Measurements from ENCODE around the gene PLOD2. TPM values are rescaled to one million over a fixed set of nuclear protein-coding genes. Genes with fewer than 3 reads are reported as not detected.
"Not testable (repeated sequence)": the region's sequence is repeated elsewhere in the genome, so short reads cannot be mapped to it uniquely, and the experiment has no call there.

Gene PLOD2
- total RNA-seq, 2 experiments from 2014 or later: 1.1 to 1.3 TPM

DNA sequence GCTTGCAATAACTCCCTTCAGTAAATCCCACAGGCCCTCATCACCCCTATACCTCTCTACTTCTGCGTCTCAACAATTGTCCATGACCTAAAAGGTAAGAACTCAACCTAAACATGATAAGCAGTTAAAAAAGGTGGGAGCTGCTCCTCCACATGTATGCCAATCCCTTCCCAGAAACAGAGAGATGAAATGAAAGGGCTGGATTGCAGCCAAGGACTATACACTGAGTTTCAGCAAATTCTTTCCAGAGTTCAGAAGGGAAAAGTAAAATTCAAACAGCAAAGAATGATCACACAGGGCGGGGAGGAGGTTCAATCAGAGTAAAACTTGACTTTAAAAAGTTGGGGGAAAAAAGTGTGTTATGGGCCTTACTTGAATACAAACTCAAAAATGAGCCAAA, 27.5 kb downstream of the PLOD2 start:
- Mint-ChIP-seq H3K27me3 (no peaks in the 10 kb centered on the region), H3K4me3 (no peak overlapping the region), H3K36me3 (ENCODE audit: low read depth) (no peaks in the 10 kb centered on the region), H3K4me1 (no peaks in the 10 kb centered on the region), H3K9me3 (ENCODE audit: low read depth) (no peaks in the 10 kb centered on the region), H3K27ac (no peak overlapping the region)
- POLR2A ChIA-PET: no interaction called here
- CTCF ChIA-PET: interaction anchor here (0.6 to 1.0 kb wide), 2 partner anchors 28 to 68 kb away, joined by 3 to 4 read pairs; no protein-coding TSS in a partner anchor
- DNase-seq (no peak), ATAC-seq (no peak)
- intact Hi-C loops (cut with DNase I, micrococcal nuclease): no loop called here

DNA sequence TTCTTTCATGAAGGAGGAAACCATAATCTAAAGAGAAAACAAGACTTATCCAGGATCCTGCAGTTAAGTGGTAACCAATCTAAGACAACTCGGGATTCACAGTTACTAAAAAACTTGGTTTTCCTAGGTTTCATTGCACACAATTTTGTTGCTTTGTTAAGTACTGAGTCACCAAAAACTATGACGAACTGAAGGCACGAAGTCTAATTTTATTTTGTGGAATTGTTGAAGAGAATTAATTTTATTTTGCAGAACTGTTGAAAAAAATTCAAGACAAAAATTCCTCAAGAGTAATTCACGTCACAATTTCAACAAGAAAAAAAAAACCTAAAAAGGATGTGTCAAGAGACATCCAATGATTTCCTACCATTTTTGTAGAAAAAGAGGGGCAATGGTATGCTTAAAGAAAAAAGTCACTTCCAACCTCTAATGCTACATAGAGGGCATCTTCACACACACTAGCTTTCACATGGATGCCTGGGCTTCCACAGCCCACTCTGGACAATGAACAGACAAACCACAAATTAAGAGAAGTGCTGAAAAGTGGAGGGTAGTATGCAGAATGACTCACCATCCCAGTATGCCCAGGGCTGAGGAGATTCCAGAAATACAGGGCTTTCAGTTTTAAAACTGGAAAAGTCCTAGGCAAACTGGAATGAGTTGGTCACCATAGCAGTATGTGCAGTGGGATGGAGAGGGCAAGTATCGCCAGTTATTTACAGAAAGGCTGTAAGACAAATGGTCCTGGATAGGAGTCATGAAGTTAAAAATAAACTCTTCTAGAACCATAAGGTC, 29.2 kb downstream of the PLOD2 start:
- CTCF ChIA-PET: no interaction called here
- no peak for DNase-seq
- POLR2A ChIA-PET: no interaction called here
- no peak overlapping the region for H3K27ac Mint-ChIP-seq
- no peak overlapping the region for H3K4me3 Mint-ChIP-seq
- no peaks in the 10 kb centered on the region for H3K27me3 Mint-ChIP-seq
- H3K4me1 Mint-ChIP-seq: no peaks in the 10 kb centered on the region
- ATAC-seq: no peak
- intact Hi-C loops (cut with DNase I, micrococcal nuclease): no loop called here
- H3K9me3 Mint-ChIP-seq (ENCODE audit: low read depth): no peaks in the 10 kb centered on the region
- no peaks in the 10 kb centered on the region for H3K36me3 Mint-ChIP-seq (ENCODE audit: low read depth)

DNA sequence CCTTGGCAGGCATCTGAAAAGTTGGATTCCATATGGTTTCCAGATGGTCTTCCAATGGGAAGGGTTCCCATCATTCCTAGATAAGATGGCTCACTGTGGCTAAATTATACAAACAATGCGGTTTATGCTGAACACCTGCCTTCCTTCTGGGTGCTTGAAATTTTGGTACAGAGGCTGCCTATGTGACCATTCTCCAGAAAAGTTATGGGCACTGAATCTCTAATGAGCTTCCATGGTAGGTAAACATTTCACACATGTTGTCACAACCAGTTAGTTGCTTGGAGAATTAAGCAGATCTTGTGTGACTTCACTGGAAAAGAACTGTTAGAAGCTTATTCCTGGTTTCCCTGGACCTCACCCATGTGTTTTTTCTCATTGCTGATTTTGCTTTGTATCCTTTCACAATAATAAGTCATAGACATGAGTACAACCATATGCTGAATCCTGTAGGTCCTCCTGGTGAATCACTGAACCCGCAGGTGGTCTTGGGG, 30.1 kb downstream of the PLOD2 start:
- intact Hi-C loops (cut with DNase I, micrococcal nuclease): no loop called here
- no peaks in the 10 kb centered on the region for H3K36me3 Mint-ChIP-seq (ENCODE audit: low read depth)
- no peak overlapping the region for H3K27ac Mint-ChIP-seq
- H3K4me1 Mint-ChIP-seq: no peaks in the 10 kb centered on the region
- no peak for DNase-seq
- ChIA-PET POLR2A (no interaction called here), CTCF (no interaction called here)
- no peak overlapping the region for H3K4me3 Mint-ChIP-seq
- ATAC-seq: no peak
- H3K27me3 Mint-ChIP-seq: no peaks in the 10 kb centered on the region
- H3K9me3 Mint-ChIP-seq (ENCODE audit: low read depth): no peaks in the 10 kb centered on the region

DNA sequence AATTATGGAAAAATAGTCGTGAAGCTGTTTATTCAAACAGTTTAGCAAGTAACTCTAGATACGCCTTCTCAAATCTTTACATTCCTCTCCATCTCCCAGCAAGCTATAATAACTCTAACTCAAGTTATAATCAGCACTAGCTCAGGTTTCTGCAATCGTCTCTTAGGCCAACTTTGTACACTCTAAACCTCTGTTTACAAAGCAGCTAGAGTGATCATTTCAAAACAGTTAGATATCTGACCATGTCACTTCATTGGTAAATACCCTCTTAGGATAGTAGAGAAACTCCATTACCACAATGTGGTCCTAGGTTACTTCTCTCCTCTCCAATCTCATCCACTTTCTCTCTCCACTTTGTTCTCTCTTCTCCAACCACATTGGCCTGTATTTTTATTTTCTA, 31.2 kb downstream of the PLOD2 start:
- ChIA-PET CTCF (no interaction called here), POLR2A (interaction anchor here (0.6 kb wide), 1 partner anchor 111 kb away, joined by 3 read pairs; no protein-coding TSS in a partner anchor)
- Mint-ChIP-seq H3K4me1 (no peaks in the 10 kb centered on the region), H3K4me3 (no peak overlapping the region), H3K36me3 (ENCODE audit: low read depth) (no peaks in the 10 kb centered on the region), H3K27me3 (no peaks in the 10 kb centered on the region), H3K27ac (no peak overlapping the region), H3K9me3 (ENCODE audit: low read depth) (no peaks in the 10 kb centered on the region)
- DNase-seq (no peak), ATAC-seq (no peak)
- intact Hi-C loops (cut with DNase I, micrococcal nuclease): no loop called here

DNA sequence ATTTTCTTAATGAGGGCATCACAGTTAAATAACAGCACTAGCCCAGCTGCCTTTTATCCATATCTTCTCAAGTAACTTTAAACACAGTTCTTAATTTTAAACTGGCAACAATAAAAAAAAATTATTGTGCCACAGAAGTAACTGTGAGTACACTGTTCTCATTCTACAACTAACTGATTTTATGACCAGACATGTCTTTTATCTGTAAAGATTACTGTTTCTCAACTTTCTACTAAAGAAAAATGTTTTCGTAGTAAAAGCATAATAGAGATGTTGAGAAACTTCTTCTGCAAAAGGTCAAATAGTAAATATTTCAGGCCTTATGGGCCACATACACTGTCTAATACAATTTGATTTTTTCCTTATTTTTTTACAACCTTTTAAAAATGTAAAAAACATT, 32.0 kb downstream of the PLOD2 start:
- ATAC-seq (no peak), DNase-seq (no peak)
- Mint-ChIP-seq H3K4me3 (no peak overlapping the region), H3K27ac (no peak overlapping the region), H3K4me1 (no peaks in the 10 kb centered on the region), H3K27me3 (no peaks in the 10 kb centered on the region), H3K36me3 (ENCODE audit: low read depth) (no peaks in the 10 kb centered on the region), H3K9me3 (ENCODE audit: low read depth) (no peaks in the 10 kb centered on the region)
- ChIA-PET CTCF (interaction anchor here (0.7 kb wide), 1 partner anchor 26 kb away, joined by 3 read pairs; no protein-coding TSS in a partner anchor), POLR2A (interaction anchor here (0.7 kb wide), 1 partner anchor 137 kb away, joined by 3 read pairs; no protein-coding TSS in a partner anchor)
- intact Hi-C loops (cut with DNase I, micrococcal nuclease): no loop called here

DNA sequence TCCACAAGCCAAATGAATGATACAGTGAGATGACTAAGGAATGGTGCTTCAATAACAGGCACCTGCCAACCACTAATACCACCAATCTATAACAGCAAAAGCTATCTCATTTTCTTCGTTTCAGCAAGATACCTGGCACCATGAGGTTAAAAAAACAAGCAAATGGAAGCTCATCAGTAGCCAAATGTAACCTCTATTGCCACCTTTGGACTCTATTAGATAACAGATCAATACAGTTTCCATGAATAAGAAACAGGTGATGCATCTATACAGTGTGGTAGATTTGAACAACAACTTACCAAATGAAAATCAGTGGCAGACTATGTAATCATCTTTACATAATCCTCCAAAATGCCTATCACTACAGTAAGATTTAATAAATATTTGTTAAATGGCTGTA, 32.8 kb downstream of the PLOD2 start:
- DNase-seq (no peak), ATAC-seq (no peak)
- no peaks in the 10 kb centered on the region for H3K4me1 Mint-ChIP-seq
- ChIA-PET CTCF (interaction anchor here (0.7 kb wide), 1 partner anchor 25 kb away, joined by 3 read pairs; no protein-coding TSS in a partner anchor), POLR2A (interaction anchor here (0.7 kb wide), 1 partner anchor 136 kb away, joined by 3 read pairs; no protein-coding TSS in a partner anchor)
- no peak overlapping the region for H3K27ac Mint-ChIP-seq
- H3K27me3 Mint-ChIP-seq: no peaks in the 10 kb centered on the region
- intact Hi-C loops (cut with DNase I, micrococcal nuclease): no loop called here
- H3K9me3 Mint-ChIP-seq (ENCODE audit: low read depth): no peaks in the 10 kb centered on the region
- no peak overlapping the region for H3K4me3 Mint-ChIP-seq
- H3K36me3 Mint-ChIP-seq (ENCODE audit: low read depth): no peaks in the 10 kb centered on the region

DNA sequence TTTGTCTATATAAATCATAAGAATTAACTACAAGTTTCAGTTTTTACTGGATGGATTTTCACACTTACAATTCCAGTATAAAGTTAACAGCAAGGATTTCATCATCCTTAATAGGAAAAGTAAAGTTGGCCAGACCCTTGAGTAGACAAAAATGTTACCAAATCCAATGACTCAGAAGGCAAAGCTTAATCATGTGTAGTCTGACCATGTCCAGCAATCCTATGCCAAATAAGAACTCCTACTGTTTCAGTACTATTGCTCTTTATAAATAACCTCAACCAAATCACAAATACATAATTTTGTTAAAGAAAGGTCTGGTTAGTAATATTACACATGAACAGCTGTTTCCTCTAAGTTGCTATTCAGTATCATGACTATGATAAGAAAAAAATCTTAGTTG, 35.0 kb downstream of the PLOD2 start:
- POLR2A ChIA-PET: no interaction called here
- CTCF ChIA-PET: interaction anchor here (0.8 kb wide), 1 partner anchor 62 kb away, joined by 3 read pairs; no protein-coding TSS in a partner anchor
- H3K9me3 Mint-ChIP-seq (ENCODE audit: low read depth): peaks cover 4% of the 10 kb centered on the region
- no peak overlapping the region for H3K27ac Mint-ChIP-seq
- DNase-seq: no peak
- intact Hi-C loops (cut with DNase I, micrococcal nuclease): no loop called here
- no peaks in the 10 kb centered on the region for H3K36me3 Mint-ChIP-seq (ENCODE audit: low read depth)
- H3K4me1 Mint-ChIP-seq: no peaks in the 10 kb centered on the region
- H3K4me3 Mint-ChIP-seq: no peak overlapping the region
- no peak for ATAC-seq
- no peaks in the 10 kb centered on the region for H3K27me3 Mint-ChIP-seq

DNA sequence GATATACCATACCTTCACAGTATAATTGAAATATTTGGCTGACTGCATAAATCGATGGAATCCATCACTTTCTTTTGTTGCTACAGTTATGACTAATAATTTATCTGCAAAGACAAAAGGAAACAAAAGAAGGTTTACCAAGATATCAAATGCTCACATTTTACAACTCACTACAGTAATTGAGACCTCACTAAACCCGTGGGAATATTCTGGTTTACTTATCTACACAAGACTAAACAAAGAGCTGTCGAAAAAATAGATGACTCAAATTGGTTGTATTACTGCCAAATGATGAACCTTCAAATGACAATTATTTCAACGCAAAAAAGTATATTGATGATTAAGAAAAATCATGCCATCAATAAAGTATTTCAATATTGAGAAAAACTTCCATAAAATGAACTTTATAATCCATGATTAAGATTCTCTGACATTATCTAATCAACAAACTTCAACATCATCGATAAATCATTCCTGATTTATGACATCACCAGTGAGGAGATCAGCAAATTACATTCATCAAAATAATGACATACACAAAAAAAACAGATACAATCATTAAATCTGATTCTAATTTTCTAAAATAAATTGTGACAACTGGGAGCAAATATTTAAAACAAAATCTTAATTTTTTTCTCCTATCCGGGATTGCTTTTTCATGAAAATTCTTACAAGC, 36.7 kb downstream of the PLOD2 start:
- Mint-ChIP-seq H3K4me3 (no peak overlapping the region), H3K27ac (no peak overlapping the region), H3K4me1 (no peaks in the 10 kb centered on the region), H3K27me3 (no peaks in the 10 kb centered on the region), H3K9me3 (ENCODE audit: low read depth) (peaks cover 7% of the 10 kb centered on the region), H3K36me3 (ENCODE audit: low read depth) (no peaks in the 10 kb centered on the region)
- CTCF ChIA-PET: no interaction called here
- POLR2A ChIA-PET: no interaction called here
- DNase-seq: no peak
- intact Hi-C loops (cut with DNase I, micrococcal nuclease): no loop called here
- ATAC-seq: no peak

DNA sequence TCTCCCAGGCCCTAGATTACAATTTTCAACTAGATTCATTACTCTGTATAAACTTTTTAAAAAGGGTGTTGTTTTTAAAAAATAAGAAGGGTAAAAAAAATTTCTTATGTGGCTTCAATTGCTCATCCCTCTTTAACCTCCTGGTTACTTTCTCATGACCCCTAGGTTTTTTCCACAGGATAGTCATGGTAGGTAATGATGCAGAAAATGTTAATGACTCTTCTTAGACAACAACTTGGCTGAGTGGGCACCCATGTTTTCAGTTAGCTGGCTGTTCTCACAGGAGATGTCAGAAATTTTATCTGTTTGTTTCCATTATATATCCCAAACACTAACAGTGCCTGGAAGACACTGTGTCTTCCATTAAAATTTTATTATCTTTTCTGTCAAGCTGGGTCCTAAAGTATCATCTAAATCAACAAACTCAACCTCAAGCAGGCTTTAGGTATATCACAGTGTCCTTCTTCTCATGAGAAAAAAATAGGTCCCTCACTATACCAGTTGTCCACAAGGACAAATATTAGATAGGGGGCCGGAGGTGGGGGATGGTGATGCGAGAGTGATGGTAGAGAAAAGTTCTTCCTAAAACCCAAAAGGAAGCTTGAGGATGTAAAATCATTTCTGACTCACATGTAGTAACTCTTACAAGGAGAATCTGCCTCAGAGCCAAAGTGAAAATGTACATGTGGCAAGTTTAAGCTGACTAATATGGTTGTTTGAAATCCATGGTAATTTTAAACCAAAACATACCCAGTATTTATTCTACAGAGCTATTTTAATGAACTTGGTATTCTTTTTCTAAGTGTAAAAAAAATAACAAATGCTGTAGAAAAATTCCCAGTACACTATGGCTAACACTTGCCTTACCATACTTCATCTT, 43.3 kb downstream of the PLOD2 start:
- peaks cover 27% of the 10 kb centered on the region for H3K9me3 Mint-ChIP-seq (ENCODE audit: low read depth)
- no peak for ATAC-seq

DNA sequence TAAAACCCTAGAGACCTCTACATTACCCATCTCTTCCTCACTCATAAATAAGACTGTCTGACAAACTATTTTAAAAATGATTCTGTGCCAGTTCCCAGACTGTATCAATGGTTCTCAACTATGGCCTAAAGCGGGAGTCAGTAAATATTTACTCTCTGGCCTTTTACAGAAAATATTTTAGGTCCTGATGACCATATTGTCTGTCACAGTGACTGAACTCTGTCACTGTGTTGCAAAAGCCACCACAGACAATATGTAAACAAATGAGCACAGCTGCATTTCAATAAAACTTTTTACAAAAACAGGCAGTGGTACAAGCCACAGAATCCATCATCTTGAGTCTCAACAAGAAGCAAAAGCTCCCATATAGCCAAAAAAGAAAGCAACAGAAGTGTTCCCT, 45.4 kb downstream of the PLOD2 start:
- ATAC-seq: no peak
- POLR2A ChIA-PET: no interaction called here
- H3K27ac Mint-ChIP-seq: no peak overlapping the region
- H3K4me1 Mint-ChIP-seq: no peaks in the 10 kb centered on the region
- no peaks in the 10 kb centered on the region for H3K36me3 Mint-ChIP-seq (ENCODE audit: low read depth)
- CTCF ChIA-PET: no interaction called here
- intact Hi-C loops (cut with DNase I, micrococcal nuclease): no loop called here
- no peaks in the 10 kb centered on the region for H3K27me3 Mint-ChIP-seq
- peaks cover 24% of the 10 kb centered on the region for H3K9me3 Mint-ChIP-seq (ENCODE audit: low read depth)
- no peak for DNase-seq
- H3K4me3 Mint-ChIP-seq: no peak overlapping the region

More for the DNA sequence above, 43.3 kb downstream of the PLOD2 start:
- no peak overlapping the region for H3K4me3 Mint-ChIP-seq
- H3K36me3 Mint-ChIP-seq (ENCODE audit: low read depth): no peaks in the 10 kb centered on the region
- no peaks in the 10 kb centered on the region for H3K4me1 Mint-ChIP-seq
- ChIA-PET CTCF (no interaction called here), POLR2A (no interaction called here)
- intact Hi-C loops (cut with DNase I, micrococcal nuclease): no loop called here
- no peaks in the 10 kb centered on the region for H3K27me3 Mint-ChIP-seq
- H3K27ac Mint-ChIP-seq: no peak overlapping the region
- DNase-seq: no peak

DNA sequence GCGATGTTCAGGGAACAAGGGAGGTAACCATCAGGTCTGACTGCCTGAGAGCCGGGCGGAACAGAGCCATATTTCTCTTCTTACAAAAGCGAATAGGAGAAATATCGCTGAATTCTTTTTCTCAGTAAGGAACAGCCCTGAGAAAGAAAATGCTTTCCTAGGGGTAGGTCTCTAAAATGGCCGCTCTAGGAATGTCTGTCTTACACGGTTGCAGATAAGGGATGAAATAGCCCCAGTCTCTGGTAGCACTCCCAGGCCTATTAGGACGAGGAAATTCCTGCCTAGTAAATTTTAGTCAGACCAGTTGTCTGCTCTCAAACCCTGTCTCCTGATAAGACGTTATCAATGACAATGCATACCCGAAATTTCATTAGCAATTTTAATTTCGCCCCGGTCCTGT, 47.2 kb downstream of the PLOD2 start:
- CTCF ChIA-PET; H3K27me3 Mint-ChIP-seq; DNase-seq; ATAC-seq; H3K36me3 Mint-ChIP-seq (ENCODE audit: low read depth); intact Hi-C loops (cut with DNase I, micrococcal nuclease); H3K4me1 Mint-ChIP-seq; POLR2A ChIA-PET; H3K4me3 Mint-ChIP-seq; H3K27ac Mint-ChIP-seq: not testable (repeated sequence)
- peaks cover 22% of the 10 kb centered on the region for H3K9me3 Mint-ChIP-seq (ENCODE audit: low read depth)
